Mucosa of descending colon (tissue), 3 donors: ENCODE data around the gene DLGAP5. TPM values are rescaled to one million over a fixed set of nuclear protein-coding genes. Genes with fewer than 3 reads are reported as not detected.

Experiments
- ATAC-seq: fragments of 200-7000 bp; cut with Tn5 transposase; one replicate; pipeline ENCODE4 v1.9.1; 2020; ENCODE audit warnings: mild to moderate bottlenecking, moderate library complexity
- DNase-seq, 3 donors: peaks; one replicate each; pipeline ENCODE4 v3.0.0-alpha.2; 2020
- H3K36me3 ChIP-seq: fragments of 200-600 bp; one replicate; pipeline ENCODE4 v1.8.0; 2021; ENCODE audit warnings: low read depth, mild to moderate bottlenecking
- H3K4me1 ChIP-seq: fragments of 200-600 bp; one replicate; pipeline ENCODE4 v1.8.0; 2021; ENCODE audit warnings: low read depth, mild to moderate bottlenecking
- H3K4me3 ChIP-seq: fragments of 200-600 bp; one replicate; pipeline ENCODE4 v1.8.0; 2021; ENCODE audit warnings: mild to moderate bottlenecking
- H3K9me3 ChIP-seq: fragments of 200-600 bp; one replicate; pipeline ENCODE4 v1.8.0; 2021; ENCODE audit warnings: mild to moderate bottlenecking
- CTCF ChIP-seq: fragments of 200-600 bp; IDR thresholded peaks from one replicate; pipeline ENCODE4 v1.8.0; 2022; ENCODE audit warnings: antibody characterized with exemption, mild to moderate bottlenecking
- intact Hi-C, 2 donors: fragments of 100-400 bp; cut with DNase I in 1 of 2; cut with micrococcal nuclease in 1 of 2; formaldehyde crosslinking; loops; one replicate each; pipeline versions ENCODE4 v1.11.0 to v1.11.1; 2022; cut with DNase I, micrococcal nuclease
- total RNA-seq, 3 donors: library from RNA; stranded (reverse); fragmentation: NEBNext Ultra II Directional in 2 of 3; extraction: Animal tissue kit (Norgen Biotek cat#: 25700) in 2 of 3; gene quantifications; one replicate each; pipeline versions ENCODE4 v1.2.1 to v1.2.4, GENCODE V29; 2021 to 2023
- donor health status: DM: no; HTN: no; CAD: no; lungs with moderate emphysema.
- donor health status: DM: no; HTN: no; CAD: no.
- donor health status: DM: no; HTN: yes; CAD: no.

The DLGAP5 gene
- total RNA-seq, 3 donors from 2014 or later: 2.0 to 13.7 (median 3.3) TPM

GRCh38 chr14:55212634-55213033, 21.2 kb upstream of the DLGAP5 start:
- DNase-seq (no peak), ATAC-seq (no peak)
- H3K4me3 ChIP-seq: no peak overlapping the region
- H3K9me3 ChIP-seq: no peaks in the 10 kb centered on the region
- H3K4me1 ChIP-seq: no peaks in the 10 kb centered on the region
- no peak for TF ChIP-seq CTCF
- no peaks in the 10 kb centered on the region for H3K36me3 ChIP-seq
- intact Hi-C loops: no loop called here

- no peak for ATAC-seq
- no peaks in the 10 kb centered on the region for H3K9me3 ChIP-seq
- no peak for TF ChIP-seq CTCF
Observed at GRCh38 chr14:55207832-55208231, 16.4 kb upstream of the DLGAP5 start.

GRCh38 chr14:55206175-55206693, 14.8 kb upstream of the DLGAP5 start:
- H3K36me3 ChIP-seq: no peaks in the 10 kb centered on the region
- TF ChIP-seq CTCF: no peak
- intact Hi-C loops: no loop called here
- no peak overlapping the region for H3K4me3 ChIP-seq
- DNase-seq (no peak), ATAC-seq (no peak)
- H3K9me3 ChIP-seq: no peaks in the 10 kb centered on the region
- H3K4me1 ChIP-seq: no peaks in the 10 kb centered on the region

More at GRCh38 chr14:55207832-55208231, 16.4 kb upstream of the DLGAP5 start:
- no peaks in the 10 kb centered on the region for H3K36me3 ChIP-seq
- DNase-seq: no peak
- H3K4me1 ChIP-seq: no peaks in the 10 kb centered on the region
- no peak overlapping the region for H3K4me3 ChIP-seq
- intact Hi-C loops: no loop called here

GRCh38 chr14:55201219-55202101, 10.1 kb upstream of the DLGAP5 start:
- ATAC-seq: peak; percentile 90

GRCh38 chr14:55200651-55201050, 9.3 kb upstream of the DLGAP5 start:
- no peak for DNase-seq
- no peak for ATAC-seq
- Histone ChIP-seq H3K4me3 (no peak overlapping the region), H3K36me3 (no peaks in the 10 kb centered on the region), H3K4me1 (no peaks in the 10 kb centered on the region), H3K9me3 (no peaks in the 10 kb centered on the region)
- intact Hi-C loops: no loop called here
- TF ChIP-seq CTCF: no peak

More at GRCh38 chr14:55201219-55202101, 10.1 kb upstream of the DLGAP5 start:
- DNase-seq: no peak
- intact Hi-C loops: no loop called here
- Histone ChIP-seq H3K9me3 (no peaks in the 10 kb centered on the region), H3K36me3 (no peaks in the 10 kb centered on the region), H3K4me3 (no peak overlapping the region), H3K4me1 (no peaks in the 10 kb centered on the region)
- TF ChIP-seq CTCF: no peak
